ENCODE measurements around the gene TSSC4.

The TSSC4 gene

DNA sequence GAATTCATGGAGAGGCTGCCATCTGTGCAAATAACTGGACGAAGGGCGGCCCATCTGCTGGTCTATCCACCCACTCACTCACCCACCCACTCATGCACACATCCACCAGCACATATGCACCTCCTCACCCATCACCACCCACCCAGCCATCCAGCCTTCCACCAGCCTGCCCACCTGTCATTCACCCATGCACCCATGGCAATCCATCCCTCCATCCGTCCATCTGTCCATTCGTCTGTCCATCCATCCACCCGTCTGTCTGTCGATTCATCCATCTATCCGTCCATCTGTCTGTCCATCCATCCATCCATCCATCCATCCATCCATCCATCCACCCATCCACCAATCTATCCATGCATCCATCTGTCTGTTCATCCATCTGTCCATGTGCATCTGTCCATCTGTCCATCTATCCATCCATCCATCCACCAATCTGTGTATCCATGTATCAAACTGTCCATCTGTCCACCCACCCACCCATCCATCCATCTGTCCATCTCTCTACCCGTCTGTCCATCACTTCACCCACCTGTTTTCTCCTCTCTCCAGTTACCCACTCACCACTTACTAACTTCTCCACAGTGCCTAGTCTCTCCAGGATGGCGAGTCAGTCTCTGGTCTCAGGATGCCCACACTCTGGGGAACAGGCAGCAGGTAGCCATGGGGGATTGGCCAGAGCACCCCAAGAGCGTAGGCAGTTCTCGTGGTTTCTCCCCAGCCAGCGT, 34.9 kb downstream of the TSSC4 start:
- DNase-seq = no peak

DNA sequence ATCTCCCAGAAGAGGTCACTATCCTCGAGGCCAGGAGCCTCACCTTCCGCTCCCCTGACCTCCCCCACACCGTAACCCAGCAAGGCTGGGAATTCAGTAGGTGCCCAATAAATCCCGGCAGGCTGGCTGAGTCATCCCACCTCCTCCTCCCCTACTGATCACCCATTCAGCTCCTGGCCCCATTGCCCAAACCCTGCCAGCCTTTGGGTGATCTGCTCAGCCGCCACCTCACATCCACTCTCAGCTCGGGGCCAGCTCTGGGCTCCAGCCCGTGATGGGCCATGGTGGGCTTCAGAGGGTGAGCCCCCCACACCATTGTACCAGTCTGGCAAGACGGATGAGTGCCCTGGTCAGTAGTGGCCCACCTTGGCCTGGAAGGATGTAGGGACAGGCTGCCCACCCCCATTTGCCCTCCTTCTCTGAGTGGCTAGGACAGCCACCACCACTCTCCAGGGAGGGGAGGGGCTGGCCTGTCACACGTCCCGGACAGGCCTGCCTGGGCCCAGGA, 35.5 kb downstream of the TSSC4 start:
- no peak for DNase-seq

DNA sequence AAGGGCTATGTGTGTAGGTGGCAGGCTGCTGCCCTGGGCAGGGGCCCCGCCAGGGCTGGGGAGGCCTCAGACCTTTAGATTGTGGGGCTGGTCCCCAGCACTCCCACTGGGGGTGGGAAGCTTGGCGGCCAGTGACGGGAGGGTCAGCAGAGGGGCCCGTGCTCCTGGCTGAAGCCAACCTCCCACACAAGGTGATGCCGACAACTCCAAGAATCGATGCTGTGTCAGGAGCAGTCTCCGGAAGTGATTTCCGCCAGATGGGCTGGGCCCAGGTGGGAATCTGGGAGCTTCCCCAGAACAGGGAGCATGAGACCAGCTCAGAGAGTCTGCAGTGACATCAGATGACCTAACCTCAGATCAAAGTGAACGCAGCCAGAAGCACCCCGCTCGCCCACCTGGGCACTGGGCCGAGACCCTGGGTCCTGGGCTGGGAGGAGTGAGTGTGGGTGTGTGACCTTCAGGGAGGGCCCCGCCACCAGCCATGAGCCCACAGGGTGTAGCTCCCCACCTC, 36.0 kb downstream of the TSSC4 start:
- DNase-seq = no peak

DNA sequence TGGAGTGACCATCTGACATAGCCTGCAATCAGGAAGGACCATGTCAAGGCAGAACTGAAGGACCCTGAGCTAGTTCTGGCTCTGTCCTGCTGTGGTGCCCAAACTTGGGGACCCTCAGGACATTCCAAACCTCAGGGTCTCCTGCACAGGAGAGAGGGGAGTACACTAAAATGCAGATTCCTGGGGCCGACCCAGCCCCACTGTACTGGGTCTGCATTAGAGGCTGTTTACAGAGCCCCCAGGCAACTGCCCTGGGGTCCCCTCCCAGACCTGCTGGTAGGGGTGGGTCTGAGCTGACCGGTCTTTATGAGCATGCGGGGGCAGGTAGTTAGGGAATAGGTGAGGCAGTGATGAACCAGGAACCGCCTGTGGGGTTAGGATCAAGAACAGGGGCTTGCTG, 37.0 kb downstream of the TSSC4 start:
- no peak for DNase-seq

DNA sequence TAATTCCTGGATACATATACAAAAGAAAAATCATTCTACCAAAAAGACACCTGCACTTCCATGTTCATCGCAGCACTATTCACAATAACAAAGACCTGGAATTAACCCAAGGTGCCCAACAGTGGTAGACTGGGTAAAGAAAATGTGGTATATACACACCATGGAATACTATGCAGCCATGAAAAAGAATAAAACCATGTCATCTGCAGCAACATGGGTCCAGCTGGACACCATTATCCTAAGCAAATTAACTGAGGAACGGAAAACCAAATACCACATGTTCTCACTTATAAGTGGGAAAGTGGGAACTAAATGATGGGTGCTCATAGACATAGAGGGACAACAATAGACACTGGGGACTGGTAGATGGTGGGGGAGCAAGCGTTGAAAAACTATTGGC, 39.3 kb downstream of the TSSC4 start:
- no peak for DNase-seq

DNA sequence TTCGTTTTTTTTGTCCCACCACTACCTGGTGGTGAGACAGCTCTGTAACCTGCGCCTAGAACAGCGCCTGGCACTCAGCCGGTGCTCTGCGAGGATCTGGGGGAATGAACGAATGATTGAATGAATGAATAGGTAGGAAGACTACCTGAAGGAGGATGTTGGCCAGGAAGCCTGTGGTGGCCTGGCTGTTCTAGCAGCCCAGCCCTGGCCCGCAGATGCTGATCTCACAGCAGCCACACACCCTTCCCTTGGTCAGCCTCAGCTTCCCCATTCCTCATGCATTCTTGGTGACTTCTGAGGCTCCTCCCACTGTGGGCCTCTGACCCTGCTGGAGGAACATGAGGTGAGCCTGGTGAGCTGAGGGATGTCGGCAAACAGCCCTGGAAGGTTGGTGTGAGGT, 40.1 kb downstream of the TSSC4 start:
- no peak for DNase-seq

DNA sequence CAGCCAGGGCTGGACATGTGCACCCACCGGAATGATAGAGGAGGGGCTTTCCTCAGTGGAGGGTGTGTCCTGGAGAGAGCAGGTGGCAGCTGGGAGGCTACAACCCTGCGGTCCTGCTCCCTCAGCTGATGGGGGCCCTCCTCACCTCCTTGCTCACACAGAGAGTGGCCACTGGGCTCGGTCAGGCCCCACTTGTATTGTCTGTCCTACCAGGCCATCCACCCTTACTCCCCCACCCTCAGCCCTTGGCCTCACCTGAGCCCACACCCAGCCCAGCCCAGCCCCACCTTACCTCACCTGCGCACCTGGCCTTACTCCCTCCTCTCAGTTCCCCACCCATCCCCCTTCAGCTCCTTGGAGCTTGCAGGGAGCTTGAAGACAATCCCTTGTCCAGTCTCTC, 40.6 kb downstream of the TSSC4 start:
- no peak for DNase-seq

DNA sequence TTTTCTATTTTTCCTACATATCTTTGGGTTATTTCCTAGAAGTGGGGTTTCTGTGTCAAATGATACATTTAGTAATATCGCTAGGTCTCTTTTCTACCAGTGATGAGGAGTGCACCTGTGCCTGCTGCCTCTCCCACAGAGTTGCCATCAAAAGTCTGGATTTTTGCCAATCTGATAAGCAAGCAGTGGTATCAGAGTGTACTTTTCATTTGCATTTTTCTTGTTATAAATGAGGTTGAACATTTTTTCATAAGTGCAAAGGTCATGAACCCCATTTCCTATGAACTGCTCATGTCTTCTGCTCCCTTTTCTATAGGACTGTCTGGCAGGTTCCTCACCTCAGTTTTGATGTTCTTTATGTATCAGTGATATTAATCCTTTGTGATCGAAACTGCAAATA, 42.0 kb downstream of the TSSC4 start:
- DNase-seq = no peak

DNA sequence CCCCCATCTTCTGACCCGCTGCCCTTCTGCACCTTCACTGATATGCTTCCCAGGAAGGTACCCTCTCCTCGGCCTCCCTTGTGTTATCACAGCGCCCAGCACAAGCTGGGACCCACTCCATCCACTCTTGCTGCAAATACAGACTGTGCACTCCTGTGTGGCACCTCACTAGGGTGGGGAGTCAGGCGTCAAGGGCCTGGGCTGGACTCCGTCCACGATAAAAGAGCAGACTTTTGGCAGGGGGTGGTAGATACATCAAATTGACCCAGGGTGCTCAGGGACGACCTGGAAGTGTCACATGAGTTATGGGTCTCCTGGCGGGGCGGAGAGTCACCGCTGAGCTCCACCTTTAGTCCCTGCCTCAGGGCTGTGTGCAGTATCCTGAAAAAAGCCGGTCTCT, 42.9 kb downstream of the TSSC4 start:
- DNase-seq = no peak

DNA sequence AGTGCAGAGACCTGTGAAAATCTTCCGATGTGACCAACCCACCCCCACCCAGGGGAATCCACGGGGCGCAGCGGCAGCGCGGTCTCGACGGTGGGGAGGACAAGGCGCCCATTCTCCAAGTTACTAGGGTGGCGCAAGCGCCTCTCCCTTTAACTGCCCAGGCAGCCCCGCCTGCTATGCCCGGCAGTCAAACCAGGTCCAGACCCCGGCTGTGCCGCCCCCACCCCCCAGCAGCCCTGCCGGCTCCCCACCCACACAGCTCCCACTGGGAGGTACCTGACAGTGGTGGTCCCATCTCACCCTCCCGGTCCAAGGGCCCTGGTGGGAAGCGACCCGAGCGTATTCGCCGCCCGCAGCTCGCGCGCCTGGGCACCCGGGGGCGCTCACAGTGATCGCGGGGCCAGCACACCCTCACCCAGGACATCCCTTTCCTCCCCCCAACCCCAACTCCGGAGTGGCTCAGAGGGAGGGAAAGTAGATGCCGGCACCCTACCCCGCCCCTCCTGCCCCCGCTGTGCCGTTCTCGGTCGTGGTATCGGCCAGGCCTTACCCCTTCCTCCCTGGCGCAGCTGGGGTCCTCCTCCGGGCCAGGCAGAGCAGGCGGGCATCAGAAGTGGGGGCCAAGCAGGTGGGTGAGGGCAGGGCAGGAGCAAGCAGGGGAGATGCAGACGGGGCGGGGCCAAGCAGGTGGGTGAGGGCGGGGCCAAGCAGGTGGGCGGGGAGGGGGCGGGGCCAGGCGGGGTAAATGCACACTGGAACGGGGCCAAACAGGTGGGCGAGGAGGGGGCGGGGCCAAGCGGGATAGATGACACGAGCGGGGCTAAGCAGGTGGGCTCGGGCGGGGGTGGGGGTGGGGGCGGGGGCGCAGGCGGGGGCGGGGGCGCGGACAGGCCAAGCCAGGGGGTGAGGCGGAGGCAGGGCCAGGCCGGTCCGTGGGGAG, 43.6 kb downstream of the TSSC4 start, which contains the start of gene TRPM5:
Gene TRPM5, minus strand, starts transcription at position 634 of the 940 bp plus-strand sequence. CDS start 21,478 bp downstream, outside the sequence.
- no peak for DNase-seq

DNA sequence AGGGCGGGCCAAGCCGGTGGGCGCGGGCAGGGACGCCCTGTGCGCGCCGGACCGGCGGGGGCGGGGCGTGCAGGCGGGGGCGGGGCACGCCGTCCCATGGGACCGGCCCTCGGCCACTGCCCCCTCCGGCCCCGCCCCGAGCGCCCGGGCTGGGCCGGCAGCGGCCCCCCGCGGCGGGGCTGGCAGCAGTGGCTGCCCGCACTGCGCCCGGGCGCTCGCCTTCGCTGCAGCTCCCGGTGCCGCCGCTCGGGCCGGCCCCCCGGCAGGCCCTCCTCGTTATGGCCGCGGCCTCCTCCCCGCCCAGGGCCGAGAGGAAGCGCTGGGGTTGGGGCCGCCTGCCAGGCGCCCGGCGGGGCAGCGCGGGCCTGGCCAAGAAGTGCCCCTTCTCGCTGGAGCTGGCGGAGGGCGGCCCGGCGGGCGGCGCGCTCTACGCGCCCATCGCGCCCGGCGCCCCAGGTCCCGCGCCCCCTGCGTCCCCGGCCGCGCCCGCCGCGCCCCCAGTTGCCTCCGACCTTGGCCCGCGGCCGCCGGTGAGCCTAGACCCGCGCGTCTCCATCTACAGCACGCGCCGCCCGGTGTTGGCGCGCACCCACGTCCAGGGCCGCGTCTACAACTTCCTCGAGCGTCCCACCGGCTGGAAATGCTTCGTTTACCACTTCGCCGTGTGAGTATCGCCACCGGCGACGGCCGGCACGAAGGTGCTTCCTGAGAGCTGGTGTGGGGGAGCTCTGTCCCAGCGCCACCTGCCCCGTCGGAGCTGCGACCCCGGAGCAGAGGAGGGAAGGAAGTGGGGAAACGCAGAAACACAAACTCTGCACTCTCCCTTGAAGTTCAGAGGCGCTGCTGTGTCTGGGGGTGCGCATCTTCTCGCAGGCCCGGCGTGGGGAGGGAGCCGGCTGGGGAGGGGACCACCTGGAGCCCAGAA, 44.5 kb downstream of the TSSC4 start, which contains the start of gene KCNQ1:
Gene KCNQ1, plus strand, starts transcription at position 188 of the 925 bp plus-strand sequence. Its CDS starts 91 bp downstream, at position 279.
- DNase-seq = no peak

DNA sequence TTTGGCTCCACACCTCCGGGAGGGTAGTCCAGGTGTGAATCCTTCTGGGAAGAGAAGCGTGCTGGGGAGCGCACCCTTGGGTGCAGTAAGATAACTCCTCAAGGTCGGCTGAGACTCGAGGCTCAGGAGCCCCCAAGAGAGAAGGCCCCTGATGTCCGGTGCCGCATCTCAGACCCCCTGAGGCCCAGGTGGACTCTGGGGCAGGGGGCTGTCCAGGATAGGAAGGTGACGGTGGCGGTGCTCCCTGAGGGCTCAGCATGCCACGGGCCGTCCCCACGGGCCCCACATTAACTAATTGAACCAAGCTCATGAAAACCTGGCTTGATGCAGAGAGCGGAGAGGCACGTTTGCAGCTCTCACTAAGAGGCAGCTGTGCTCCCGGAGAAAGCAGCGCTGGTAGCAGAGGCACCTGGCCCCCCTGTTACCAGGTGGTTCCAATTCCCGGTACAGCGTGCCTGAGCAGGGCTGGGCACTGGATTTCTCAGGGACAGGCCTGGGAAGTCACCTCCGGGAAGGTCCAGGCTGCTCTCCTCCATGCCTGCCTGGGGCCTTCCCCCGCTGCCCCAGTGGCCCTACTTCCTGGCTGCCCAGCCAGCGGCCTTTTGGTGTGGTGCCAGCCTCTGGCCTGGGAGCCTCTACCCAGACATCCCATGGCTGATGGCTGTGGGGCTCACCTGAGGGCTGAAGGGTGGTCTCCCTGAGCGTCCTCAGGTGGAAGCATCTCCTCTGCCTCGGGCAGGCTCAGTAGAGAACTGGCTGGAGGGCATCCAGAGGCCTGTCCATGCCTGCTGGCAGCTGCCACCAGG, 45.4 kb downstream of the TSSC4 start:
- no peak for DNase-seq

DNA sequence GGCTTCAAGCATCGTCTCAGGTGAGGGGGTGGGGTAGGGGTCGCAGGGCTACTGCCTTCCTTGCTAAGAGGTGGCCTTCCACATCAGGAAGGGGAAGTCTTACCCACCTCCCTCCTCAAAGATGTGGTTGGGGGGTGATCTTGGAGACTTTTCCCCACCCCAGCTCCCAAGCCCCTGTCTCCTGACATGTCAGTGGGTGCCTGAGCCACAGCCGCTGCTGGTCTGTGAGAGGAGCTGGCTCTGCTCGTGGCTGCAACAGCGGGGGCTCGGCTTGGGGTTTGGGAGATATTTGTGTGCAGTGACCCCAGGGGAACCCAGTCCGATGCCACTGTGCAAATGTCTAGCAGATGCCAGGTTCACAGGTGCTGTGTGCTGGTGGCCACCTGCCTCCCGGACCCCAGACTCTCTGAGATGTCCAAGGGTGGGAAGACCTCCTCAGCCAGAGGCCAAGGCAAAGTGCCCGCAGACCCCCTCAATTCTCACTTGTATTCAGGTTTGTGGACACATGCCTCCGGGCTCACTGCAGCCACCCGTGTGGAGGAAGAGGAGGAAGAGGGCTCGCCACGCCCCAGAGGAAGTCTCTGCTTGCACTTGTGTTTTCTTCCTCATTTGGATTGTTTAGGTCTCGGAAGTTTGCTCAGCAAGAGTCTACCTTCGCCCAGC, 46.2 kb downstream of the TSSC4 start:
- no peak for DNase-seq

DNA sequence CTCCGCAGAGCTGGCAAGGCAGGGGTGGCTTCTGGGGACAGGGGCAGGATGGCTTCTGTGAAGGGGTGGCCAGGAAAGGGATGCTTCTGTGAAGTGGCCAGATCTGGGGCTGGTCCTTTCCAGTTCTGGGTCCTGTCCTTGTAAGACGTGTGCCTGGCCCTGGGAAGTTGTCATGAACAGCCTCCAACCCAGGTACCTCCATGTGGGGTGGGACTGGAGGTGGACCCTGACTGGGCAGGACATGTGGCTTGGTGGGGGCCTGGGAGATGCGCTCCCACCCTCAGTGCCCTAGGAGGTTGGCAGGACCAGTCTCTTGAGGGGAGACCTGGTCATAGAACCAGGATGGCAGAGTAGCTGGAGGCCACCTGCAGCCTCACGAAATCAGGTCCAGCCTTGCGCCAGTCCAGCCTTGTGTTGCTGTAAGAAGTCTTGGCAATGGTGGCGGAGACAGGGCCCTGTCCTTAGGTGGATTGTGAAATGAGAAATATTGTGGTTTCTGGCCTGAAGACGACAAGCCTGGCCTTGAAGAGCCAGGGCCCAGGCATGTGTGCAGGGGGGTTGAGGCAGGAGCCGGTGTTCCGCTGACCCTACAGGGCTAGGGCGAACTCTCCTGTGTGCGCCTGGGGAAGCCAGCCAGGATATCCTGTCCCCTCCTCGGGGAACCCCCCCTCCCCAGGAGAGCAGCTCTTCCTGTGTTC, 46.9 kb downstream of the TSSC4 start:
- no peak for DNase-seq

DNA sequence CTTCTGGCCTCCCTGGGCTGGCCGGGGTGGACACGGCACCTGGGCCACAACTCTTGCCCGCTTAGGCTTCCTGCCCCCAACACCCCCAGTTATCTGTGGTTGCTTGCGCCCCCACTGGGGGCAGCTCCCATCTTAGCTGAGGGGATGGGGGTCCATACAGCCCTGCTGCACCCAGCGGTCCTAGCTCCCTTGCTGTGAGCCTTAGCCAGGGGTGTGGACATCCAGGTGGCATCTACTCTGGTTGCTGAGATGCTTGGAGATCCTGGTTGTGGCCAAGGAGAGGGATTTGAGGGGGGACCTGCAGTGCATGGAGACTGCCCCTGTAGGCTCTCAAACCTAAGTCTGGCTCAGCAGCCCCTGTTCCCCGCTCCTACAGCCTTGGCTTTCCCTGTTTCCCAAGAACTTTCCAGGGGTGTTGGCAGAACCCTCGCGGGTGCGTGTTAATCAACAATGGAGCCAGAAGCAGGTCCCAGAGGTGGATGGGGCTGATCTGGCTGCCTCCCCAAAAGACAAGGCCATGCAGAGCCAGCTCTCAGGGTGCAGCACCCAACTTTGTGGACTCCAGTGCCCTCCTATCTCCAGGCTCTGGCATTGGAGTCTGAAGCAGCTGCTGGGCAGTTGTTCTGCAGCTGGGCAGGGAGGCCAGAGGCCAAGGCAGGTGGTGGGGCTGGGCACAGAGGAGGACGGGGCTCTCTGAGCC, 47.6 kb downstream of the TSSC4 start:
- no peak for DNase-seq

DNA sequence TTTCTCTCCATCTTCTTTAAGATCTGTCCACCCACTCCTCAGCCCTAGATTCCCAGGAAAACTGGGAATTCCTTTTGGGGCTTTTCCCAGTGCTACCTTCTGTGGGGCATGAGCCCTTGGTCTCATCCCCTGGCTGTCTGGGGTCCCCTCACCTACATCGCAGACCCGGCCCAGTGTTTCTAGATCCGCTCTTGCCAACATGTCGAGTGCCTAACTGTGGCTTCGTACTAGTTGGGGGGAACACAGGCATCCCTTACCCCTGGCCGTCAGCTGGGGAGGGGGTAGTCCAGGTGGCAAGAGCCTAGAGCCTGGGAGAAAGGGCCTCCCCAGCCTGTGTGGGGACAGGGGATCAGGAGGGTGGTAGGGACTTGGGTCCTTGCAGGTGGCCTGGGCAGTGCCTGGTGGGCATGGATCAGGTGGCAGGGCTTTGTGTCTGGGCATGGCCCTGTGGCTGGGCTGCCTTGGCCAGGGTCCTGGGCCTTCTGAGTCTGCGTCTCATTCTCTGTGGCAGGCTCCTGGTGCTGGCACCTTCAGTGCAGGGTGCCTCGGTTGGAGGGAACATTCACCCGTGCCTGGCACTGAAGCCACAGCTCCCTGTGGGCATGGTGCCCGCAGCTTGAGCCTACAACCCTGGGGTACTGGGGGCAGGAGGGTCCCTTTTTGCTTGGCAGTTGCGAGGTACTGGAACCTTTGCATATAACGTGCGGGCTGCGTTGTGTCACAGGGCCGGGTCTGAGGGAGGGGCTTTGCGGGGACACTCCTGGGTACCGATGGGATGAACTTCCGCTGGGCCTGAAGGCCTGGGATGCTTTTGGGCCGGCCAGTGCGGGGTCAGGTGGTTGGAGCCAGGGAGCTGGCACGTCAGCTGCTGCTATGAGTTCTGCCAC, 48.4 kb downstream of the TSSC4 start:
- DNase-seq = no peak

DNA sequence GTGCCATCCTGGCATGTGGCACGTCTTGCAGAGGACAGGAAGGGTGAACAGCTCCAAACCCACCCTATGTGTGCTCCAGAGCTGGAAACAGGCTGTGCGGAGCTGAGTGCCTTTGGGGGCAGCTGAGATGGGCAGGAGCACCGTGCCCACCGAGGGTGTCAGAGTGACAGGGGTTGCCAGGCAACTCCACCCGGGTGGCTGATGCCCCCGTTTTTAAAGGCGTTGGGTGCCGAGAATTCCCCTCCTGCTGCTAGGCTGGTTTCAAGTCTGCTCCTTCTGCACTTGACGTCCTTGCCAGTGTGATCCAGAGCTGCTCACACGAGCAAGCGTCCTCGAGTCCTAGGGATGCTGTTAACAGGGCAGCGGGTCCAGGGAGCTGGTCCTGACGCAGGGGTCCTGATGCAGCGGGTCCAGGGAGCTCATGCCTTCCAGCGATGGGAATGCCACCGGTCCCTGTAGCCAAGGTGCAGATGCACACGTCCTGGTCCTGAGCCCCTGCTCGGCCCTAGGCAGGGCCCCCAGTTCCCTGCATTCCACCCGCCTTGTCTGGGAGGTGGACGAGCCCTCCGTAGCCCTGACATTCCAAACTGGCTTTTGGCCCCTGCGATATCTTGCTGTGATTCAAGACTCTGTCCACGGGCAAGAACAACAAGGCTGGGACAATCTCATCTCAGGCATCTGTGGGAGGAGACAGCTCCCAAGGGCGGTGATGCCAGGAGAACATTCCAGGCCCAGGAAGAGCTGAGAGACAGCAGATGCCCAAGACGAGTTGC, 49.2 kb downstream of the TSSC4 start:
- no peak for DNase-seq
